Measurements from ENCODE around the gene FFAR2.

FFAR2 gene

GRCh38 chr19:35427187-35427586, 20.9 kb upstream of the FFAR2 start:
- no peak for DNase-seq

GRCh38 chr19:35429698-35430408, 18.2 kb upstream of the FFAR2 start:
- no peak for DNase-seq

GRCh38 chr19:35430409-35431144, 17.5 kb upstream of the FFAR2 start:
- no peak for DNase-seq

DNA sequence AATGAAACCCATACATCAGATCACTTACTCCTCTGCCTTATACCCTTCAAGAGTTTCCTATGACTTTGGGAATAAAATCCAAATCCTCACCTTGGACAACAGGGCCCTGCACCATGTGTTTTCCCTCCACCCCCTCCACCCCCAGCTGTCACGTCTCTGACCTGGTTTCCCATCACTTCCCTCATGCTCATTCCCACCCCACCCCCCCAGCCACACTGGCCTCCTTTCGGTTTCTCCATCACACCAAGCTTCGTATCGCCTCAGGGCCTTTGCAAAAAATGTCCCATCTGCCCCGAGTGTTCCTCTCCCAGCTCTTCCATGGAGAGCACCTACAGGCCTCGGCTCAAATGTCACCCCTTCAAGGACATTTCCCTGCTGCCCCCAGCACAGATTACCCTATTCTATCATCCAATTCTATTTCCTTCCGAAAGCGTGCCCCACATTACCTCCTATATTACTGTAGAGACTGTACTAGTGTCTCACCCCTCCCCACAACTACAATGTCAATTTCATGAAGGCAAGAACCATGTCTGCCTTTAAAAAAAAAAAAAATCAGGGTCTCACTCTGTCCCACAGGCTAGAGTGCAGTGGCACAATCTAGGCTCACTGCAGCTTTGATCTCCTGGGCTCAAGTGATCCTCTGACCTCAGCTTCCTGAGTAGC, 16.8 kb upstream of the FFAR2 start:
- no peak for DNase-seq

- no peak for DNase-seq
Observed at GRCh38 chr19:35432911-35433310, 15.1 kb upstream of the FFAR2 start.

DNA sequence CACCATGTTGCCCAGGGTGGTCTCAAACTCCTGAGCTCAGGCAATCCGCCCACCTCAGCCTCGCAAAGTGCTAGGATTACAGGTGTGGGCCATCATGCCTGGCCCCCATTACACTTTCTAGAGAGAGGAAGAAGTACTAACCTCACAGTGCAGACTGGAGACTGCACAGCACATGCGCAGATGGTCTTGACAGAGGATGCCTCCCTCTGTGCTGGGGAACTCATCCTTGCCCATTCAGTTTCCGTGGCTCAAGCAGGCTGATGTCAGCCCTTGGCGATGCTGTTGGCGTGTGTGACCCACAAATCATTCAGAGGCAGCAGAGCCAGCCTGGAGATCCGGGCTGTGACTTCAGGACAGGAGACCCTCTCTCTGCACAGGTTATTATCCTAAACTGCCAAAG, 14.6 kb upstream of the FFAR2 start:
- no peak for DNase-seq

- DNase-seq, result no peak
Observed at GRCh38 chr19:35435896-35436295, 12.2 kb upstream of the FFAR2 start.

- DNase-seq, result no peak
Observed at GRCh38 chr19:35436477-35437405, 11.3 kb upstream of the FFAR2 start.

DNA sequence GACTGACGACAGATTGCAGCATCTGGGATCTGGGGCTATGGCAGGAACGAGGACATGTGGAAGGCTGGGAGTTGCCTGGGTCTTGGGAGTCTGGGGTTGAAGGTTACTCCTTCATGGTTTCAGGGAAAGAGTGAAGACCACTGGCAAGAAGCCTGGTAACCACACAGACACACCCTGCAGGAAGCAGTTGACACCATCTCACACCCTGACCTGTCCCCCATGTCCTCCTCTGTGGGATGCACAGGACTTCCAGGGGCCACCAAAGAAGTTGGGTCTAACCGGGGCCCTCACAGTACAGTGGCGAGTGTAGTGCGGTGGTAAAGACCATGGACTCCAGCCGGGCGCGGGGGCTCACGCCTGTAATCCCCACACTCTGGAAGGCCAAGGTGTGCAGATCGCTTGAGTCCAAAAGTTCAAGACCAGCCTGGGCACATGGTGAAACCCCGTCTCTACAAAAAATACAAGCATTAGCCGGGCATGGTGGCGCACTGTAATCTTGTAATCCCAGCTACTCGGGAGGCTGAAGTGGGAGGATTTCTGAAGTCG, 10.6 kb upstream of the FFAR2 start:
- no peak for DNase-seq

DNA sequence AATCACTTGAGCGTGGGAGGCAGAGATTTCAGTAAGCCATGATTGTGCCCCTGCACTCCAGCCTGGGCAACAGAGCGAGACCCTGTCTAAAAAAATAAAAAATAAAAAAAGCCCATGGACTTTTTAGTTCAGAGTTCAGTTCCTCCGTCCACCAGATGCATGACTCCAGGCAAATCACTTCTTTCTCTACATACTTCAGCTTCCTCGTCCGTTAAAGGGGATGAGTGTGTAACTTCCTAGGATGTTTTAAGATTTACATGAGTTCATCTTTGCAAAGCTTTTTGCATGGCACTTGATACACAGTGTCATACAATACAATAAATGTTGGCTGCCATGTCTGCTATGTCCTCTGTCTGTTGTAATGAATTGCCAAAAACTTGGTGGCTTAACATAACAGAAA, 10.0 kb upstream of the FFAR2 start:
- no peak for DNase-seq

- DNase-seq, result no peak
Observed at GRCh38 chr19:35438527-35438926, 9.5 kb upstream of the FFAR2 start.

DNA sequence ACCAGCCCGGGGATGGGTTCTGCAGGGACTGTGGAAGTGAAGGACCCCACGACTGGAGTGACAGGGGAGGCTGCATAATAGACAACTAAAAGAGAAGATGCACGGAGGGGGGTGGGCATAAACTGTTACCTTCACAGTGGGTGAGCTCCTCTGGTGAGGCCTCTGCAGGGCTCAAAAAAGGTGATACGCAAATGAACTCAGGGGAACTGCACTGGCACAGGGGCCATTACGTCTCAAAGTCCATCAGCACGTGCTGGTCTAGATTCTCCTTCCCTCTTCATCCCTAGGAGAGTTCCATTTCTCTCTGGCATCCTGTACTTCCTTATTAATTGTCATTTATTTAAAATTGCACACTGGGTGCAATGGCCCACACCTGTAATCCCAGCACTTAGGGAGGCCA, 8.1 kb upstream of the FFAR2 start:
- no peak for DNase-seq

GRCh38 chr19:35442091-35442490, 6.0 kb upstream of the FFAR2 start:
- DNase-seq, result no peak

GRCh38 chr19:35444735-35445134, 3.3 kb upstream of the FFAR2 start:
- DNase-seq, result no peak

DNA sequence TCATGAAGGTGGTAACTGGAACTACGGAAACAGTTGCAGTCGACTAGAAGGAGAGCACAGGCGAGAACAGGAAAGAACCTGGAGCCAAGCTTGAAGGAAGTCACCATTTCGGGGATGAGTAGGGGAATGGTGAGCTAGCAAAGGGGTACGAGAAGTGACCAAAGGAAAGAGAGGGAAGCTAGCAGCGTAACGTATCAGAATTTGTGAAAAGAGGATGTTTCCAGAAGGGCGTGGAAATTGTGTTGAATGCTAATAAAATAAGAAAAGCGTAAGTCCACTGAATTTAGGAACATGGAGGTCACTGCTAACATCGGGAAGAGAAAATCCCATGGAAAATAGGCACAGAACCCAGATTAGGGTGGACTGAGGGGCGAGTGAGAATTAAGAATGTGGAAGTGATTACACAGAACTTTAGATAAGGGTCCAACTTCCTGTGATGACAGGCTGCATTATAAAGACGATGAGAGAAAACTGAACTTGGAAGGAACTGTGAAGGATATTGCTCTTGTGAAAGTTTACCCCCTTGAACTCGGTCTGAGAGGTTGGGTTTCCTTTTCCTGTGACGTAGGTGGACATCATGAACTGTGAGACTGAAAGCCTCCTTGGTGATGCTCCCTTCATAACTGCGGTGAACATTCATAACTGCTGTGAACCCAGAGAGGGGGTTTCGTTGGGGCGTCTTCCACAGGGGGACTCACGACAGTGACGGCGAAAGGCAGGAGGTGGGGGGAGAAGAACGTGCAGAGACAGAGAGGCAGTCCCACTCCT, 2.0 kb upstream of the FFAR2 start:
- DNase-seq, result no peak

DNA sequence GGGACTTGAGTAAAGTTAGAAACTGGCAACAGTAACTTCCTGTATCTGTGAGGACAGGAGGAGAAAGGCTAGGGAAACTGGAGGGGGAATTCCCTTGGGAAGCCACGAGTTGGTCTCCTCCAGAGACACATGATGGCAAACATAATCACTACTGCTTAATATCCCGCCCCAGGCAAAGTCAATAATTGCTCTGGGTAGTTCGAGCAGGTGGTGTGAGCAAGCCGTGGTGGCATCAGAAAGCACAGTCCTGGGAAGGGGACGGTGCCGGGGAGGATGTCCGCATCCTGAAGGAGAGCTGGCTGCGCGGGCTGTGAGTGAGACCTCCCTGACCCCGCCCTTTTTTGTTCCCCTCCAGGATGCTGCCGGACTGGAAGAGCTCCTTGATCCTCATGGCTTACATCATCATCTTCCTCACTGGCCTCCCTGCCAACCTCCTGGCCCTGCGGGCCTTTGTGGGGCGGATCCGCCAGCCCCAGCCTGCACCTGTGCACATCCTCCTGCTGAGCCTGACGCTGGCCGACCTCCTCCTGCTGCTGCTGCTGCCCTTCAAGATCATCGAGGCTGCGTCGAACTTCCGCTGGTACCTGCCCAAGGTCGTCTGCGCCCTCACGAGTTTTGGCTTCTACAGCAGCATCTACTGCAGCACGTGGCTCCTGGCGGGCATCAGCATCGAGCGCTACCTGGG, 1.4 kb downstream of the FFAR2 start:
- no peak for DNase-seq

DNA sequence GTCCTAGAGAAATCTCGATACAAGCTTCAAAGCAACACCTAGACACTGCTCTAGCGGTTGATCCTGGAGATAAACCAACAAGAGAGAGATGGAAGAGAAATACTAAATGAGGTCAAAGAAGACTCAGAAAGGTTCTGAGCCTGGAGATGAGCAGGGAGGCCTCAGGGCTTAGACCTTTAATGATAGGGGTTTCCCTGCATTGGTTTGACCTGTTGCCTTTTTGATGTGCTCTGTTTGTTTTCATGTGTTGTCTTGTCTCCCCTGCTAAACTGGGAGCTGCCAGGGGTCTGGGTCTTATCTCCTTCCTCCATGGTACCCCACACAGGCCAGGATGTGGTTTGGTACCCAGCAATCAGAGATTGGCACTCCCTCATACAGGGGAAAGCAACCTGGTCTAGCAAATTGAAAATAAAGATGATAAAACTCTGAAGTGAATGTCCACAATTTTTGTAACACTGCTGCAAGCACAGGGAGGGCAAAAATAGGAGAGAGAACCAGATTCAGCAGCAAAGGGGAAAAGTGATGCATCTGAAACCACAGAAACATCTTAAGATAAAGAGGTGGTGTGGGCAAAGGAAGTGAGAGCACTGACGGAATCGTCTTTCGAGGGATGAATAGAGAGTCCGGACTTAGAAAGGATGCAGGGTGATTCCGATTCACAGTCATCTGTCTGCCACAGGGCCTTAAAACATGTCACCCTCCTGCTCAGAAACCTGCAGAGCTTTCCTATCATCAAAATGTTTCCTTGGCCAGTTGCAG, 3.5 kb downstream of the FFAR2 start:
- no peak for DNase-seq

DNA sequence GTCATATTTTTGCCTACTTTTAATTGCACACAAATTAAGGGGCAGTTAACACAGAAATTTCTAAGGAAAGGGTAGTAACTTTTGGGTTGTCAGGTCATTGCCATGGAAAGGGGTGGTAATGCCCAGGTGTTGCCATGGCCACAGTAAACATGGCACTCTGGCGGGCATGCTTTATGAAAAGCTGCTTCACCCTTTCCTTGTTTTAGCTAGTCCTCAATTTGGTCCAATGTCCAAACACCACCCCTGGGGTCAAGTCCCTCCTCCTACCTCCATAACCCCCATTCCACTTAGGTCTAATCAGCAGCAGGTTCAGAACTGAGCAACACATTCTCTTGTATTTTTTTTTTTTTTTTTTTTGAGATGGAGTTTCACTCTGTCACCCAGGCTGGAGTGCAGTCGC, 6.6 kb downstream of the FFAR2 start:
- no peak for DNase-seq

- no peak for DNase-seq
Observed at GRCh38 chr19:35455616-35456201, 7.7 kb downstream of the FFAR2 start.

- no peak for DNase-seq
Observed at GRCh38 chr19:35457173-35457572, 9.1 kb downstream of the FFAR2 start.
